Lung (tissue), 12 donors: Measurements from ENCODE around the gene SAMHD1. TPM values are rescaled to one million over a fixed set of nuclear protein-coding genes. Genes with fewer than 3 reads are reported as not detected.
"Not testable (repeated sequence)": the region's sequence is repeated elsewhere in the genome, so short reads cannot be mapped to it uniquely, and the experiment has no call there.

ENCODE experiments used
- ATAC-seq: fragments of 200-7000 bp; cut with Tn5 transposase; one replicate; pipeline ENCODE4 v1.9.1; 2020; ENCODE audit warnings: moderate number of reproducible peaks; ENCODE audit not compliant: insufficient read depth, low FRiP score
- DNase-seq, 3 donors: peaks; one replicate each; pipeline ENCODE4 v3.0.0-alpha.2; 2013 to 2017
- H3K27ac ChIP-seq, 2 donors: one replicate each; pipeline ENCODE4 v1.5.1; 2013; ENCODE audit warnings: mild to moderate bottlenecking in 2 of 2, moderate library complexity in 2 of 2, control low read depth in 1 of 2, inconsistent platforms in 1 of 2, low read depth in 1 of 2, low read length in 1 of 2
- H3K27me3 ChIP-seq, 3 donors: one replicate each; pipeline ENCODE4 v1.5.1; 2013; ENCODE audit warnings: low read length in 2 of 3; ENCODE audit not compliant: control insufficient read depth in 3 of 3, insufficient read depth in 3 of 3
- H3K36me3 ChIP-seq, 4 donors: one replicate each; pipeline ENCODE4 v1.5.1; 2013; ENCODE audit warnings: low read length in 4 of 4, mild to moderate bottlenecking in 1 of 4, moderate library complexity in 1 of 4; ENCODE audit not compliant: control insufficient read depth in 4 of 4, insufficient read depth in 4 of 4
- H3K4me1 ChIP-seq, 5 donors: one replicate each; pipeline ENCODE4 v1.5.1; 2013; ENCODE audit warnings: low read length in 5 of 5, mild to moderate bottlenecking in 2 of 5, moderate library complexity in 1 of 5; ENCODE audit not compliant: control insufficient read depth in 5 of 5, insufficient read depth in 5 of 5
- H3K4me3 ChIP-seq: one replicate; pipeline ENCODE4 v1.5.1; 2013; ENCODE audit warnings: mild to moderate bottlenecking, control low read depth, moderate library complexity
- H3K9ac ChIP-seq, 2 donors: one replicate each; pipeline ENCODE4 v1.5.1; 2013; ENCODE audit warnings: low read length in 2 of 2, control low read depth in 1 of 2; ENCODE audit not compliant: insufficient read depth in 1 of 2
- H3K9me3 ChIP-seq, 4 donors: one replicate each; pipeline ENCODE4 v1.5.1; 2013; ENCODE audit warnings: low read length in 3 of 4, mild to moderate bottlenecking in 1 of 4, moderate library complexity in 1 of 4; ENCODE audit not compliant: control insufficient read depth in 4 of 4, insufficient read depth in 3 of 4
- WGBS, 2 donors: extraction: QIAGEN DNeasy Blood & Tissue Kit; methylation state at CpG; one replicate each; pipeline ENCODE4 v1.1.7; 2013; 5-methylcytosine and 5-hydroxymethylcytosine counted together
- polyA plus RNA-seq, 2 donors: library from polyadenylated mRNA; stranded (reverse); fragments of 200-250 nt; gene quantifications; one replicate each; pipeline ENCODE4 v1.2.1, GENCODE V29; 2013
- total RNA-seq, 2 donors: library from RNA; depleted of rRNA in 1 of 2; stranded (reverse); fragments of >200 nt in 1 of 2; gene quantifications; one replicate each; pipeline ENCODE4 v1.2.1, GENCODE V29; 2014 to 2021
- TF ChIP-seq, protein P1 (sequence below): IDR thresholded peaks from 2 replicates; pipeline ENCODE4 v1.5.1; 2012; ENCODE audit warnings: mild to moderate bottlenecking; ENCODE audit errors: control extremely low read depth, extremely low read depth
- donor health status: control.
- donor health status: control.
- donor health status: Bipolar disorder and iron deficiency.
- donor health status: healthy.
- donor health status: DM: yes; HTN: yes; CAD: no.

Gene SAMHD1
- total and polyA plus RNA-seq, 4 donors = 59.7 to 184 (median 90.9) TPM

DNA sequence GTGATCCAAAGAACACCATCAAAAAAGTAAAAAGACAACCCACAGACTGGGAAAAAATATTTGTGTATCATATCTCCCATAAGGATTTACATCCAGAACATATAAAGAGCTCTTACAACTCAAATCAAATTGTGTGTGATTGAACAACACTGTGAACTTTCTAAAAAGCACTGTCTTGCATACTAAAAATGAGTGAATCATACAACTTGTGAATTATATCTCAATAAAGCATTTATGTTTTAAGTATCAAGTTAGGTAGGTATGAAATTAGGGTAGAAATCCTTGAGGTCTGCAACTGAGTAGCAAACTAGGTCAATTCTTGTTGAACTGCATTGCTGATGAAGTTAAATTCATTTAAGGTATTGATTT is 14.1 kb downstream of the SAMHD1 start:
- peaks cover 0 to 21% (median 4%) of the 10 kb centered on the region in 4 donors for H3K36me3 ChIP-seq
- H3K27me3 ChIP-seq = no peaks in the 10 kb centered on the region
- DNase-seq (no peak), ATAC-seq (no peak)
- H3K27ac ChIP-seq = no peak overlapping the region
- no peak overlapping the region for H3K4me3 ChIP-seq
- no peaks in the 10 kb centered on the region for H3K9me3 ChIP-seq
- no peak overlapping the region for H3K9ac ChIP-seq
- H3K4me1 ChIP-seq = peaks cover 0 to 9% (median 4%) of the 10 kb centered on the region in 5 donors
- TF ChIP-seq, protein P1, sequence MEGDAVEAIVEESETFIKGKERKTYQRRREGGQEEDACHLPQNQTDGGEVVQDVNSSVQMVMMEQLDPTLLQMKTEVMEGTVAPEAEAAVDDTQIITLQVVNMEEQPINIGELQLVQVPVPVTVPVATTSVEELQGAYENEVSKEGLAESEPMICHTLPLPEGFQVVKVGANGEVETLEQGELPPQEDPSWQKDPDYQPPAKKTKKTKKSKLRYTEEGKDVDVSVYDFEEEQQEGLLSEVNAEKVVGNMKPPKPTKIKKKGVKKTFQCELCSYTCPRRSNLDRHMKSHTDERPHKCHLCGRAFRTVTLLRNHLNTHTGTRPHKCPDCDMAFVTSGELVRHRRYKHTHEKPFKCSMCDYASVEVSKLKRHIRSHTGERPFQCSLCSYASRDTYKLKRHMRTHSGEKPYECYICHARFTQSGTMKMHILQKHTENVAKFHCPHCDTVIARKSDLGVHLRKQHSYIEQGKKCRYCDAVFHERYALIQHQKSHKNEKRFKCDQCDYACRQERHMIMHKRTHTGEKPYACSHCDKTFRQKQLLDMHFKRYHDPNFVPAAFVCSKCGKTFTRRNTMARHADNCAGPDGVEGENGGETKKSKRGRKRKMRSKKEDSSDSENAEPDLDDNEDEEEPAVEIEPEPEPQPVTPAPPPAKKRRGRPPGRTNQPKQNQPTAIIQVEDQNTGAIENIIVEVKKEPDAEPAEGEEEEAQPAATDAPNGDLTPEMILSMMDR = no peak

DNA sequence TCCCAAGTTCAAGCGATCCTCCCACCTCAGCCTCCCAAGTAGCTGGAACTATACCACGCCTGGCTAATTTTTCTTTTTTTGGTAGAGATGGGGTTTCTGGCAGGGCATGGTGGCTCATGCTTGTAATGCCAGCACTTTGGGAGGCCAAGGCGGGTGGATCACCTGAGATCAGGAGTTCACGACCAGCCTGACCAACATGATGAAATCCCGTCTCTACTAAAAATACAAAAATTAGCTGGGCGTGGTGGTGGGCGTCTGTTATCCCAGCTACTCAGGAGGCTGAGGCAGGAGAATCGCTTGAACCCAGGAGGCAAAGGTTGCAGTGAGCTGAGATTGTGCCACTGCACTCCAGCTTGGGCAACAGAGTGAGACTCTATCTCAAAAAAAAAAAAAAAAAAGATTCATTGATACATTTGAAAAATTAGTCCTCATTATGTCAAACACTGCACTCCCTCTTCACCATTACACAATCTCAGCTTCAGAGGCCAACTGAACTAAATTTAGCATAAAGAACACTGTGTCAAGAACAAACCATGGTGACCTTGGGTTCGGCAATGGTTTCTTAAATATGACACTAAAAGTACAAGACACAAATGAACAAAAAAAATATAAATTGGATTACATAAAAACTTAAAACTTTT is 14.6 kb downstream of the SAMHD1 start:
- not testable (repeated sequence) for H3K27me3 ChIP-seq, H3K4me1 ChIP-seq, ATAC-seq, H3K9ac ChIP-seq, H3K4me3 ChIP-seq, DNase-seq, H3K27ac ChIP-seq, H3K9me3 ChIP-seq
- 84 to 87% methylated on average over 9 of the region's 9 CpGs for WGBS, 2 donors
- H3K36me3 ChIP-seq = peaks cover 0 to 21% (median 4%) of the 10 kb centered on the region in 4 donors

DNA sequence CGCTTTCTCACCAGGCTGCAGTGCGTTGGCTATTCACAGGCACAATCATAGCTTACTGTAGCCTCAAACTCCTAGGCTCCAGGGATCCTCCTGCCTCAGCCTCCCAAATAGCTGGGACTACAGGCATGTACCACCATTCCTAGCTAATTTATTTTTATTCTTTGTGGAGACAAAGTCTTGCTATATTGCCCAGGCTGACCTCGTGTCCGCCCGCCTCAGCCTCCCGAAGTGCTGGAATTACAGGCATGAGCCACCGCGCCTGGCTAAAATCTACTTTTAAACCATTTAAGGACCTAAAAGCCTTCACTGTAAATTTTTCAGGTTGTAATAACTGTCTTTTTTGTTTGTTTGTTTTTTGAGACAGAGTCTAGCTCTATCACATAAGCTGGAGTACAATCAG is 15.2 kb downstream of the SAMHD1 start:
- H3K36me3 ChIP-seq = peaks cover 0 to 23% (median 4%) of the 10 kb centered on the region in 4 donors
- WGBS, 2 donors = 97 to 99% methylated on average over 8 of the region's 8 CpGs
- DNase-seq = no peak
- no peak overlapping the region for H3K27ac ChIP-seq
- H3K27me3 ChIP-seq = no peaks in the 10 kb centered on the region
- ATAC-seq = no peak
- H3K9ac ChIP-seq = no peak overlapping the region
- peaks cover 0 to 4% (median 3%) of the 10 kb centered on the region in 5 donors for H3K4me1 ChIP-seq
- TF ChIP-seq, protein P1 = no peak
- no peak overlapping the region for H3K4me3 ChIP-seq
- H3K9me3 ChIP-seq = no peaks in the 10 kb centered on the region

DNA sequence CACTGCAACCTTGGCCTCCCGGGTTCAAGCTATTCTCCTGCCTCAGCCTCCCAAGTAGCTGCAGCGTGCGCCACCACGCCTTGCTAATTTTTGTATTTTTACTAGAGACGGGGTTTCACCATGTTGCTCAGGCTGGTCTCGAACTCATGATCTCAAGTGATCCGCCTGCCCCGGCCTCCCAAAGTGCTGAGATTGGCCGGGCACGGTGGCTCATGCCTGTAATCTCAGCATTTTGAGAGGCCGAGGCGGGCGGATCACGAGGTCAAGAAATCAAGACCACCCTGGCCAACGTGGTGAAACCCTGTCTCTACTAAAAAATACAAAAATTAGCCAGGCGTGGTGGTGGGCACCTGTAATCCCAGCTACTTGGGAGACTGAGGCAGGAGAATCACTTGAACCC is 17.9 kb downstream of the SAMHD1 start:
- not testable (repeated sequence) for H3K4me1 ChIP-seq, DNase-seq, H3K9me3 ChIP-seq, H3K4me3 ChIP-seq, ATAC-seq, H3K9ac ChIP-seq, H3K27me3 ChIP-seq, H3K27ac ChIP-seq
- 97 to 98% methylated on average over 16 of the region's 16 CpGs for WGBS, 2 donors
- peaks cover 0 to 24% (median 11%) of the 10 kb centered on the region in 4 donors for H3K36me3 ChIP-seq
